Activated T-cell treated with anti-CD3 and anti-CD28 coated beads, Interleukin-2, amount 50 U/mL, for 4 hours (primary cell): ENCODE results near the gene CR1L. TPM values are rescaled to one million over a fixed set of nuclear protein-coding genes. Genes with fewer than 3 reads are reported as not detected.
A peak's percentile ranks its signal among the peaks of the same experiment; 100 is the strongest.
"Not testable (repeated sequence)": the region's sequence is repeated elsewhere in the genome, so short reads cannot be mapped to it uniquely, and the experiment has no call there.

ENCODE experiments used
- ATAC-seq, 2 donors: fragments of 200-7000 bp; cut with Tn5 transposase; one replicate each; pipeline ENCODE4 v1.10.0; 2021
- DNase-seq: peaks from one replicate; pipeline ENCODE4 v3.0.0-alpha.2; 2020
- H3K27me3 Mint-ChIP-seq: one replicate; pipeline ENCODE4 v1.8.0; 2021; ENCODE audit warnings: low read depth, mixed read lengths
- H3K36me3 Mint-ChIP-seq: one replicate; pipeline ENCODE4 v1.8.0; 2022; ENCODE audit warnings: mixed read lengths; ENCODE audit not compliant: insufficient read depth
- H3K4me1 Mint-ChIP-seq: one replicate; pipeline ENCODE4 v1.8.0; 2021; ENCODE audit warnings: low read depth, mixed read lengths
- H3K4me3 Mint-ChIP-seq: one replicate; pipeline ENCODE4 v1.8.0; 2021; ENCODE audit warnings: mild to moderate bottlenecking, moderate library complexity, mixed read lengths
- H3K9me3 Mint-ChIP-seq: one replicate; pipeline ENCODE4 v1.8.0; 2021; ENCODE audit warnings: mixed read lengths
- total RNA-seq, 3 donors: library from RNA; stranded (reverse); gene quantifications; one replicate each; pipeline ENCODE4 v1.2.1, GENCODE V29; 2021

CR1L gene
- total RNA-seq, 3 donors from 2014 or later, result not detected

- DNase-seq (no peak), ATAC-seq (no peak)
- peaks cover 2% of the 10 kb centered on the region for H3K27me3 Mint-ChIP-seq
- no peaks in the 10 kb centered on the region for H3K4me1 Mint-ChIP-seq
- H3K9me3 Mint-ChIP-seq, result no peaks in the 10 kb centered on the region
- no peak overlapping the region for H3K4me3 Mint-ChIP-seq
- peaks cover 1% of the 10 kb centered on the region for H3K36me3 Mint-ChIP-seq
Observed at GRCh38 chr1:207654320-207654719, 9.4 kb downstream of the CR1L start.

DNA sequence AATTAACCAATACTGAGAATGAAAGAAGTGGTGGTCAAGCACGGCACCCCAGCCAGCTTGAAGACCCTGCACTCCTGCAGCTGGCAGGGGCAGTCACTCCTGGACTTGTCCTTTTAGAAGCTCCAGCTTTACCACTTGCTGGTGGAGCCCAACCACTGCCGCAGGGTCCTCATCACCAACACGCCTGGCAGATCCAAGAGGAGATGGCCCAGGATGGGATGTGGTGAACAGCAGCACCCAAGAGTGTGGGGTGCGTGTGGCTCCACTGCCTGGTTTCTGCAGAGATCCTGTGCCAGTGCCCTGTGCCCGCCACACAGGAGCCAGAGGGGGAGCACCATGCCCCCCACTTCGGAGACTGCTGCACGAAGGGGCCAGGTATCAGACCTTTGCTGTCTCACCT is 13.5 kb downstream of the CR1L start:
- DNase-seq, result no peak
- Mint-ChIP-seq H3K27me3 (peaks cover 9% of the 10 kb centered on the region), H3K4me3 (no peak overlapping the region), H3K36me3 (peaks cover 1% of the 10 kb centered on the region), H3K4me1 (no peaks in the 10 kb centered on the region), H3K9me3 (no peaks in the 10 kb centered on the region)
- ATAC-seq, result no peak

- H3K4me1 Mint-ChIP-seq, result no peaks in the 10 kb centered on the region
- no peaks in the 10 kb centered on the region for H3K9me3 Mint-ChIP-seq
- ATAC-seq, result no peak
Observed at GRCh38 chr1:207658904-207659485, 14.1 kb downstream of the CR1L start.

DNA sequence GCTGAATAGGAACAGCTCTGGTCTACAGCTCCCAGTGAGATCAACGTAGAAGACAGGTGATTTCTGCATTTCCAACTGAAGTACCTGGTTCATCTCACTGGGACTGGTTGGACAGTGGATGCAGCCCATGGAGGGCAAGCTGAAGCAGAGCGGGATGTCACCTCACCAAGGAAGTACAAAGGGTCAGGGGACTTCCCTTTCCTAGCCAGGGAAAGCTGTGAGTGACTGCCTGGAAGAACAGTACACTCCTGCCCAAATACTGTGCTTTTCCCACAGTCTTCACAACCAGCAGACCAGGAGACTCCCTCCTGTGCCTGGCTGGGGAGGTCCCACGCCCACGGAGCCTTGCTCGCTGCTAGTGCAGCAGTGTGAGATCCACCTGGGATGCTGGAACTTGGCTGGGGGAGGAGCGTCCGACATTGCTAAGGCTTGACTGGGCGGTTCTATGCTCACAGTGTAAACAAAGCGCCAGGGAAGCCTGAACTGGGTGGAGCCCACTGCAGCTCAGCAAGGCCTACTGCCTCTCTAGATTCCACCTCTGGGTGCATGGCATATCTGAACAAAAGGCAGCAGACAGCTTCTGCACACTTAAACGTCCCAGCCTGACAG is 14.7 kb downstream of the CR1L start:
- Mint-ChIP-seq H3K4me1 (no peaks in the 10 kb centered on the region), H3K36me3 (peaks cover 1% of the 10 kb centered on the region), H3K4me3 (no peak overlapping the region), H3K27me3 (peaks cover 19% of the 10 kb centered on the region), H3K9me3 (no peaks in the 10 kb centered on the region)
- ATAC-seq, result no peak
- DNase-seq, result no peak

More at GRCh38 chr1:207658904-207659485, 14.1 kb downstream of the CR1L start:
- H3K36me3 Mint-ChIP-seq, result peaks cover 1% of the 10 kb centered on the region
- H3K27me3 Mint-ChIP-seq, result peaks cover 15% of the 10 kb centered on the region
- no peak for DNase-seq
- no peak overlapping the region for H3K4me3 Mint-ChIP-seq

- ATAC-seq, DNase-seq, H3K4me1 Mint-ChIP-seq, H3K4me3 Mint-ChIP-seq, H3K36me3 Mint-ChIP-seq, H3K9me3 Mint-ChIP-seq: not testable (repeated sequence)
- H3K27me3 Mint-ChIP-seq, result peaks cover 28% of the 10 kb centered on the region
Observed at GRCh38 chr1:207661420-207661819, 16.5 kb downstream of the CR1L start.

GRCh38 chr1:207666342-207666741 is 21.4 kb downstream of the CR1L start:
- peaks cover 70% of the 10 kb centered on the region for H3K27me3 Mint-ChIP-seq

GRCh38 chr1:207669528-207670009 is 24.6 kb downstream of the CR1L start:
- DNase-seq (no peak), ATAC-seq (peak; percentile 38 to 43)
- H3K4me1 Mint-ChIP-seq, result peaks cover 3% of the 10 kb centered on the region
- no peaks in the 10 kb centered on the region for H3K36me3 Mint-ChIP-seq
- H3K9me3 Mint-ChIP-seq, result peaks cover 9% of the 10 kb centered on the region
- peaks cover 72% of the 10 kb centered on the region for H3K27me3 Mint-ChIP-seq
- H3K4me3 Mint-ChIP-seq, result no peak overlapping the region

More at GRCh38 chr1:207666342-207666741, 21.4 kb downstream of the CR1L start:
- no peak for ATAC-seq
- Mint-ChIP-seq H3K4me1 (peaks cover 3% of the 10 kb centered on the region), H3K9me3 (peaks cover 9% of the 10 kb centered on the region), H3K4me3 (no peak overlapping the region), H3K36me3 (no peaks in the 10 kb centered on the region)
- DNase-seq, result no peak

- H3K9me3 Mint-ChIP-seq, result peaks cover 9% of the 10 kb centered on the region
- ATAC-seq, result no peak
- no peak for DNase-seq
- H3K4me3 Mint-ChIP-seq, result no peak overlapping the region
- peaks cover 73% of the 10 kb centered on the region for H3K27me3 Mint-ChIP-seq
- H3K36me3 Mint-ChIP-seq, result no peaks in the 10 kb centered on the region
- peaks cover 3% of the 10 kb centered on the region for H3K4me1 Mint-ChIP-seq
Observed at GRCh38 chr1:207670192-207670591, 25.3 kb downstream of the CR1L start.

GRCh38 chr1:207670997-207671396 is 26.1 kb downstream of the CR1L start:
- Mint-ChIP-seq H3K4me3 (no peak overlapping the region), H3K27me3 (peaks cover 70% of the 10 kb centered on the region), H3K4me1 (peaks cover 3% of the 10 kb centered on the region), H3K9me3 (peaks cover 9% of the 10 kb centered on the region), H3K36me3 (no peaks in the 10 kb centered on the region)
- DNase-seq (no peak), ATAC-seq (no peak)

- no peaks in the 10 kb centered on the region for H3K36me3 Mint-ChIP-seq
- no peaks in the 10 kb centered on the region for H3K9me3 Mint-ChIP-seq
- H3K4me3 Mint-ChIP-seq, result no peak overlapping the region
- DNase-seq, result no peak
- peaks cover 3% of the 10 kb centered on the region for H3K4me1 Mint-ChIP-seq
- peaks cover 53% of the 10 kb centered on the region for H3K27me3 Mint-ChIP-seq
- ATAC-seq, result no peak
Observed at GRCh38 chr1:207672522-207673130, 27.7 kb downstream of the CR1L start.

DNA sequence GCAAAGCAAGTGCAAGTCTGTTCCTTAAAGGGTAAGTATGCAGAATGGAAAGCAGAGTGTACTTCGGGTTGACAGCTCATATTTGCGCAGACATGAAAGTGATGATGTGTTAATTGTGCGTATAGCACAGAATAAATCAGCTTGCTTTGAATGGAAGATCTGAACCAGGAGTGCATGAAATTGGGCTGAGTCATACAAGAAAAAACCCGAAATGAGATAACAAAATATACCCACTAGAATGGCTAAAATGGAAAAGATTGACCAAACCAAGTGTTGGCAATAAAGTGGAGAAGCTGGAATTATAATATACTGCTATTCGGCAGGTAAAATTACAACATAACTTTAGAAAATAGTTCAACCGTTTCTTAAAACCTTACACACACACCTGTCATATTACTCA is 28.5 kb downstream of the CR1L start:
- DNase-seq (no peak), ATAC-seq (no peak)
- Mint-ChIP-seq H3K4me3 (no peak overlapping the region), H3K36me3 (no peaks in the 10 kb centered on the region), H3K9me3 (no peaks in the 10 kb centered on the region), H3K4me1 (peaks cover 3% of the 10 kb centered on the region), H3K27me3 (peaks cover 46% of the 10 kb centered on the region)

GRCh38 chr1:207676153-207676552 is 31.2 kb downstream of the CR1L start:
- H3K36me3 Mint-ChIP-seq, result no peaks in the 10 kb centered on the region
- no peak overlapping the region for H3K4me3 Mint-ChIP-seq
- ATAC-seq (no peak), DNase-seq (no peak)
- H3K27me3 Mint-ChIP-seq, result peaks cover 25% of the 10 kb centered on the region
- no peaks in the 10 kb centered on the region for H3K9me3 Mint-ChIP-seq
- no peaks in the 10 kb centered on the region for H3K4me1 Mint-ChIP-seq

DNA sequence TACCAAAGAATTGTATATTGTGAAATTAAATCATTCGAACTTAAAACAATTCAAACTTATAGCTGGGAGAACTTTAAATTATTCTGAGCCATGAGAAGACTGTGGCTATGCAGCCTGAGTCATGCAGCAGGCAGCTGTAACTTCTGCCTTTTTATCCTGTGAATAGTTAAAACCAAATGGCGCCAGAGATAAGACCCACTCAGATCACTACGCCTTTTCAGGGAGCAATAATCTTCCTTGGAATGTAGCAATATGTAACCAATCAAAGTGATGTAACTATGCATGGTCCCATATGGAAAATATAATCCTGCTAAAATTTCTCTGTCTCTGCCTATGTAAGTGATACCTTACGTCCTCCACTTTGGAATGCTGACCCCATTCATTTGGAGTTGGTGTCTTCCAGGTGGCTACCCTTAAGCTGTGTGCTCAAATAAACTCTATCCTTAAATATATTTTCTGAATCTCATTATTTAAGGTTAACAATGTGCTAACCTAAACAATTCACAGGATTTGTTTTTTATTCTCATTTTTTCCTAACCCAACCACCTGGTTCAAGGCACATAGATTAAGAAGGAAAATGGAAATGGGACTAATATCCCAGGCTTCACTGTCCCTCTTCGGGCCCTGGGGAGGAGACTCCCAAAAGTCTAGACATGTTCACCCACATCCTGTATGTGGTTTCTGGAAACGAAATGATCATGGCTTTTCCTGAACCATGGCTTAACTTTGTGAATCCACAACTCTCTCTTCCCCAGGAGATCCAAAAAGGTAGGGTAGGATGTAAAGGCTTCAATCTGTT is 35.9 kb downstream of the CR1L start:
- not testable (repeated sequence) for DNase-seq, H3K4me3 Mint-ChIP-seq, H3K4me1 Mint-ChIP-seq, H3K36me3 Mint-ChIP-seq, ATAC-seq, H3K9me3 Mint-ChIP-seq
- H3K27me3 Mint-ChIP-seq, result peaks cover 15% of the 10 kb centered on the region

DNA sequence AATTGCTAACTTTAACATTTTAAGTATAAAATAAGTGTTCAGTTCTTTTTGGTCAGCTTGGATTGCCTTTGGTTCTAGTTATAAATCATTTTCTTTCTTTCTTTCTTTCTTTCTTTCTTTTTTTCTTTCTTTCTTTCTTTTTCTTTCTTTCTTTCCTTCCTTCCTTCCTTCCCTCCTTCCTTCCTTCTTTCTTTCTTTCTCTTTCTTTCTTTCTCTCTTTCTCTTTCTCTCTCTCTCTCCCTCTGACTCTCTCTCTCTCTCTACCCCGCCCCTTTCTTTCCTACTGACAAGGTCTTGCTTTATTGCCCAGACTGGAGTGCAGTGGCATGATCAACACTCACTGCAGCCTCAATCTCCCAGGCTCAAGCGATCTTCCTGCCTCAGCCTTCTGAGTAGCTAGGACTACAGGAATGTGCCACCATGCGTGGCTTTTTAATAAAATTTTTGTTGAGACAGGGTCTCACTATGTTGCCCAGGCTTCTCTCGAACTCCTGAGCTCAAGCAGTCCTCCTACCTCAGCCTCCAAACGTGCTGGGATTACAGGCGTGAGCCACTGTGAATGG is 38.0 kb downstream of the CR1L start:
- DNase-seq, H3K4me1 Mint-ChIP-seq, H3K36me3 Mint-ChIP-seq, H3K4me3 Mint-ChIP-seq, H3K9me3 Mint-ChIP-seq, ATAC-seq: not testable (repeated sequence)
- H3K27me3 Mint-ChIP-seq, result peaks cover 15% of the 10 kb centered on the region
